Neuronal stem cell (in vitro differentiated cells): ENCODE results near the gene PODN.

Experiments used
- DNase-seq: peaks from one replicate; pipeline ENCODE4 v3.0.0-alpha.2; 2013; ENCODE audit warnings: low spot score
- H2AFZ ChIP-seq: one replicate; pipeline ENCODE4 v1.6.1; 2013; ENCODE audit warnings: mild to moderate bottlenecking, low read length, inconsistent platforms
- H2AK5ac ChIP-seq: 2 replicates; pipeline ENCODE4 v1.6.1; 2013; ENCODE audit warnings: low read depth, mild to moderate bottlenecking, inconsistent platforms, low read length, moderate library complexity, mixed read lengths
- H2BK120ac ChIP-seq: 2 replicates; pipeline ENCODE4 v1.6.1; 2013; ENCODE audit warnings: low read depth, mild to moderate bottlenecking, inconsistent platforms, low read length, moderate library complexity, mixed read lengths
- H2BK12ac ChIP-seq: one replicate; pipeline ENCODE4 v1.6.1; 2013; ENCODE audit warnings: low read length, inconsistent platforms
- H2BK15ac ChIP-seq: 2 replicates; pipeline ENCODE4 v1.6.1; 2013; ENCODE audit warnings: mild to moderate bottlenecking, low read length, inconsistent platforms, mixed read lengths
- H2BK5ac ChIP-seq: one replicate; pipeline ENCODE4 v1.6.1; 2013; ENCODE audit warnings: inconsistent platforms, mild to moderate bottlenecking, low read length, moderate library complexity
- H3K14ac ChIP-seq: one replicate; pipeline ENCODE4 v1.6.1; 2013; ENCODE audit warnings: low read length, inconsistent platforms
- H3K18ac ChIP-seq: 2 replicates; pipeline ENCODE4 v1.6.1; 2013; ENCODE audit warnings: low read length, inconsistent platforms
- H3K23ac ChIP-seq: 2 replicates; pipeline ENCODE4 v1.6.1; 2013; ENCODE audit warnings: low read depth, mild to moderate bottlenecking, mixed read lengths, low read length, inconsistent platforms; ENCODE audit not compliant: poor library complexity
- H3K27ac ChIP-seq: replicated peaks from 3 replicates; pipeline ENCODE4 v1.5.1; 2013; ENCODE audit warnings: low read length, inconsistent platforms
- H3K27me3 ChIP-seq, 3 experiments: 2 replicates each; pipeline ENCODE4 v1.6.1; 2013; ENCODE audit warnings: low read length in 3 of 3, mild to moderate bottlenecking in 2 of 3, inconsistent platforms in 1 of 3, low read depth in 1 of 3, mixed read lengths in 1 of 3, moderate library complexity in 1 of 3; ENCODE audit not compliant: control insufficient read depth in 3 of 3, insufficient read depth in 3 of 3
- H3K36me3 ChIP-seq, 2 donors: replicated peaks in 1 of 2; 2 replicates each; pipeline ENCODE4 v1.6.1; 2013; ENCODE audit warnings: low read length in 2 of 2; ENCODE audit not compliant: control insufficient read depth in 2 of 2, insufficient read depth in 2 of 2
- H3K4ac ChIP-seq: 2 replicates; pipeline ENCODE4 v1.6.1; 2013; ENCODE audit warnings: inconsistent platforms, mild to moderate bottlenecking, low read length, moderate library complexity
- H3K4me1 ChIP-seq, 2 donors: 1 replicate in 1 of 2; 2 replicates in 1 of 2; pipeline ENCODE4 v1.6.1; 2013; ENCODE audit warnings: low read length in 2 of 2, low read depth in 1 of 2; ENCODE audit not compliant: control insufficient read depth in 2 of 2, insufficient read depth in 1 of 2
- H3K4me2 ChIP-seq: one replicate; pipeline ENCODE4 v1.6.1; 2013; ENCODE audit warnings: mild to moderate bottlenecking, low read length, inconsistent platforms; ENCODE audit not compliant: insufficient read depth, poor library complexity, severe bottlenecking
- H3K4me3 ChIP-seq, 2 donors: 2 replicates each; pipeline ENCODE4 v1.5.1; 2013; ENCODE audit warnings: low read length in 2 of 2, mild to moderate bottlenecking in 2 of 2, inconsistent platforms in 1 of 2, moderate library complexity in 1 of 2
- H3K79me1 ChIP-seq: one replicate; pipeline ENCODE4 v1.6.1; 2013; ENCODE audit warnings: low read depth, mild to moderate bottlenecking, inconsistent platforms, low read length, moderate library complexity
- H3K9ac ChIP-seq: one replicate; pipeline ENCODE4 v1.6.1; 2013; ENCODE audit warnings: mild to moderate bottlenecking, low read depth, low read length, inconsistent platforms; ENCODE audit not compliant: poor library complexity
- H3K9me3 ChIP-seq, 2 donors: replicated peaks in 1 of 2; 2 replicates each; pipeline versions ENCODE3 to v1.6.1; 2013; ENCODE audit warnings: low read length in 2 of 2, mild to moderate bottlenecking in 2 of 2, inconsistent platforms in 1 of 2, low read depth in 1 of 2, mixed read lengths in 1 of 2, moderate library complexity in 1 of 2; ENCODE audit not compliant: control insufficient read depth in 2 of 2, insufficient read depth in 1 of 2
- H4K8ac ChIP-seq: one replicate; pipeline ENCODE4 v1.6.1; 2013; ENCODE audit warnings: low read depth, mild to moderate bottlenecking, inconsistent platforms, low read length, moderate library complexity
- H4K91ac ChIP-seq: one replicate; pipeline ENCODE4 v1.6.1; 2013; ENCODE audit warnings: low read length, low read depth, mild to moderate bottlenecking, inconsistent platforms; ENCODE audit not compliant: poor library complexity
- WGBS, 2 donors: extraction: QIAGEN DNeasy Blood & Tissue Kit; methylation state at CpG; one replicate each; pipeline ENCODE4 v1.1.7; 2013; ENCODE audit warnings: missing lambda C conversion rate in 2 of 2, mixed read lengths in 1 of 2; ENCODE audit not compliant: insufficient read length in 2 of 2, insufficient replicate concordance in 1 of 2; ENCODE audit errors: extremely low coverage in 2 of 2; 5-methylcytosine and 5-hydroxymethylcytosine counted together

The PODN gene

DNA sequence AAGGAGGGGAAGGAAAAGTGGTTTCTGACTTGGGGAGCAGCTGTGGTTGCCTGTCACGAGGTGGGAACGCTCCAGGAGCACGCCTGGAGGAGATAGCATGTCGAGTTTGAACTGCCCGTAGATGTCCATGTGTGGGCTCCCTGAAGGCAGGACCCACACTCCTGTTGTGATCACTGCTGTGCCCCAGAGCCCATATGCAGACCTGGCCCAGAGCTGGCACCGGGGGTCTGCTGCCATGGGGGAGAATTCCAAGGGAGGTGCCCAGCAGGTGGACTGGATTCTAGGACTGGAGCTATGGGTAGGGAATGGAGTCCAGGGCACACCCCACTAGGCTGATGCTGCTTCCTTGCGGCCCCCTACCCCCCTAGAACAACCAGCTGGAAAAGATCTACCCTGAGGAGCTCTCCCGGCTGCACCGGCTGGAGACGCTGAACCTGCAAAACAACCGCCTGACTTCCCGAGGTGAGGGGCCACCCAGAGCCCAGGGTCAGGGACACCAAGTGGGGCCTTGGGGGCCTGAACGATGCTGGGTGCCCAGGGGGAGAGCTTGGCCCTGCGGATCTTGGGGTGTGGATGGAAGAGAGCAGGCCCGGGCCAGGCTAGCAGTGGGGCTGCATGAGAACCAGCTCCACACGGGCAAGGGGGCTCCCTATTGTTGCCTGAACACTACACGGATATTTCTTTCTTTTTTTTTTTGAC lies 9.3 kb downstream of the PODN start:
- Histone ChIP-seq H2AFZ (no peak overlapping the region), H2BK120ac (no peak overlapping the region), H2BK5ac (peak overlapping the region; percentile 47), H4K8ac (no peak overlapping the region), H2BK12ac (no peak overlapping the region), H3K23ac (peak overlapping the region; percentile 60), H3K27me3 (peaks cover 0 to 25% (median 0%) of the 10 kb centered on the region in 3 experiments), H3K4ac (no peak overlapping the region), H3K4me2 (no peak overlapping the region), H3K9me3 (no peaks in the 10 kb centered on the region), H2AK5ac (peak overlapping the region; percentile 90), H3K18ac (peak overlapping the region; percentile 80), H2BK15ac (no peak overlapping the region), H3K36me3 (no peaks in the 10 kb centered on the region), H3K4me1 (peaks cover 9 to 18% of the 10 kb centered on the region in 2 donors), H3K27ac (no peak overlapping the region), H4K91ac (no peak overlapping the region), H3K9ac (no peak overlapping the region), H3K79me1 (no peaks in the 10 kb centered on the region), H3K14ac (no peak overlapping the region), H3K4me3 (no peak overlapping the region)
- DNase-seq, result no peak
- WGBS, 2 donors, result no CpG with 5 or more reads among the region's 17 CpGs

DNA sequence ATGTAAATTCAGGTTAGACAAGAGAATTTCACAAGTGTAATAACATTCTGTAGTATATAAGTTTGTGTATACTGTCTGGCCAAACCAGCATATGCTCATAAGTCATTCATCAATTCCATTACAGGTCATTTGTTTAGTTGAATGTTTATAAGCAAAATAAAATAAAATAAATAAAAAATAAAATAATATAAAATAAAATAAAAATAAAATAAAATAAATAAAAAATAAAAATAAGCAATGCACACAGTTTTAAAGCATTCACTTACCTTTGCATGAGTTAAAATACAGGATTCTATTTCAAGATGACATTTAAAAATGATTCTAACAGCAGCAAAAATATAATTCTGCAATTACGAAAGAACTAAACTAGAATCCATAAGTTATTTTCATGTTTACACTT lies 9.9 kb downstream of the PODN start:
- no peak overlapping the region for H3K9ac ChIP-seq
- H3K14ac ChIP-seq, result no peak overlapping the region
- no peaks in the 10 kb centered on the region for H3K36me3 ChIP-seq
- H2BK15ac ChIP-seq, result no peak overlapping the region
- H3K18ac ChIP-seq, result no peak overlapping the region
- no peaks in the 10 kb centered on the region for H3K79me1 ChIP-seq
- no peak overlapping the region for H2AK5ac ChIP-seq
- H3K4ac ChIP-seq, result no peak overlapping the region
- H3K23ac ChIP-seq, result no peak overlapping the region
- no peak overlapping the region for H2BK120ac ChIP-seq
- DNase-seq, result no peak
- no peak overlapping the region for H3K27ac ChIP-seq
- no peak overlapping the region for H3K4me3 ChIP-seq
- no peak overlapping the region for H4K91ac ChIP-seq
- peaks cover 0 to 20% (median 0%) of the 10 kb centered on the region in 3 experiments for H3K27me3 ChIP-seq
- no peaks in the 10 kb centered on the region for H3K9me3 ChIP-seq
- H2BK5ac ChIP-seq, result no peak overlapping the region
- peaks cover 9 to 23% of the 10 kb centered on the region in 2 donors for H3K4me1 ChIP-seq
- H2BK12ac ChIP-seq, result no peak overlapping the region
- H3K4me2 ChIP-seq, result no peak overlapping the region
- no CpG with 5 or more reads among the region's 1 CpG for WGBS, 2 donors
- no peak overlapping the region for H2AFZ ChIP-seq
- H4K8ac ChIP-seq, result no peak overlapping the region

DNA sequence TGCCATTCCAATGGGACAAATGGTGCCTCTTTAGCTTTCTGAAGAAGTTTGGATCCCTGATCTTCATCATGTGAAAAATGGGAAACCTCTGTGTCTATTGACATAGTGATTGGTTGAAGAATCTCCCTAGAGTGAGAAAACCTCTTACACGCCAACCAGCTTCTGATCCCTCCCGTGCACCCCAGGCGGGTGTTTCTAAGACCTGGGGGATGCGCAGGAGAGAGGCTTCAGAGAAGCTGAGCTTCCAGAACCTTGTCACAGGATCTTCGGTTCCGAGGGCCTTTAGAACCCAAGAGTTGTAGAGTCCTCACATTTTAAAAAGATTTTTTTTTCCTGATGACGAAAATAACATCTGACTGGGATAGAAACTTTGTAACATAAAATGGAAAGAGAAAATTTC lies 11.3 kb downstream of the PODN start:
- Histone ChIP-seq H3K9me3 (no peaks in the 10 kb centered on the region), H3K27ac (no peak overlapping the region), H3K36me3 (no peaks in the 10 kb centered on the region), H2AFZ (no peak overlapping the region), H4K91ac (no peak overlapping the region), H3K4ac (no peak overlapping the region), H2AK5ac (no peak overlapping the region), H3K23ac (no peak overlapping the region), H3K14ac (no peak overlapping the region), H4K8ac (no peak overlapping the region), H2BK120ac (no peak overlapping the region), H2BK12ac (no peak overlapping the region), H3K4me1 (peaks cover 9 to 25% of the 10 kb centered on the region in 2 donors), H3K18ac (no peak overlapping the region), H2BK15ac (no peak overlapping the region), H3K27me3 (peaks cover 0 to 15% (median 0%) of the 10 kb centered on the region in 3 experiments), H3K4me3 (no peak overlapping the region), H3K4me2 (no peak overlapping the region), H2BK5ac (no peak overlapping the region), H3K79me1 (no peaks in the 10 kb centered on the region), H3K9ac (no peak overlapping the region)
- WGBS, 2 donors, result no CpG with 5 or more reads among the region's 7 CpGs
- DNase-seq, result no peak

DNA sequence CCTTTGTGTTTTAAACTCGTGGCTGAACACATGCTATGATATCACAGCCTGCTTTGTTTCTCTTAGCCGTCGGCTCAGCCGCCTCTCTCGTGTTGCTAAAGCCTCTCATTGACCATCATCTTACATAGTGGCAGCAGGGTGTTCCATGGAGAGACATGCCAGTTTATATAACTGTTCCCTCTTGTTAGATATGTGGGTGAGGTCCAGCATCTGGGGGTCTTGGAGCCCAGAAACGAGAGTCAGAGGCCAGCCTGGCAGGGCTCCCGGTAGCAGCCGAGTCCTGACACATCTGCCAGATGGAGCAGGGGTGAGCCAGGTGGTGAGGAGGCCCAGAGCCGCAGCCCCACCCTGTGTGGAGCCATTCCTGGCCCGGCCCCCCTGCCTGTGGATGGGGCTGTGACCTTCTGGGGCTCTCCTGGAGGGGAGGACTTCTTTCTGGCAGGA lies 11.9 kb downstream of the PODN start:
- peak overlapping the region; percentile 55 for H2BK15ac ChIP-seq
- H3K36me3 ChIP-seq, result no peaks in the 10 kb centered on the region
- H3K23ac ChIP-seq, result no peak overlapping the region
- no peaks in the 10 kb centered on the region for H3K79me1 ChIP-seq
- no peak overlapping the region for H2BK120ac ChIP-seq
- H3K9ac ChIP-seq, result peak overlapping the region; percentile 25
- no peak overlapping the region for H4K91ac ChIP-seq
- H2AK5ac ChIP-seq, result peak overlapping the region; percentile 56
- no peak overlapping the region for H3K14ac ChIP-seq
- peak overlapping the region; percentile 31 for H3K18ac ChIP-seq
- H2BK12ac ChIP-seq, result no peak overlapping the region
- H3K4me2 ChIP-seq, result no peak overlapping the region
- WGBS, 2 donors, result no CpG with 5 or more reads among the region's 10 CpGs
- no peak overlapping the region for H2BK5ac ChIP-seq
- no peak overlapping the region for H3K4ac ChIP-seq
- peaks cover 0 to 10% (median 0%) of the 10 kb centered on the region in 3 experiments for H3K27me3 ChIP-seq
- no peak overlapping the region for H3K27ac ChIP-seq
- H3K9me3 ChIP-seq, result no peaks in the 10 kb centered on the region
- peak overlapping the region; percentile 27 for H2AFZ ChIP-seq
- H3K4me1 ChIP-seq, result peaks cover 9 to 25% of the 10 kb centered on the region in 2 donors
- no peak overlapping the region for H4K8ac ChIP-seq
- DNase-seq, result no peak
- no peak overlapping the region for H3K4me3 ChIP-seq
